Stimulated activated CD4-positive, alpha-beta T cell treated with anti-CD3 and anti-CD28 coated beads, Interleukin-2, amount 100 ng/mL, for 4 hours (primary cell): Measurements from ENCODE around the gene GRIP2.

Source experiments
- DNase-seq: peaks from one replicate; pipeline ENCODE4 v3.0.0-alpha.2; 2020; ENCODE audit warnings: low read depth

Gene GRIP2

DNA sequence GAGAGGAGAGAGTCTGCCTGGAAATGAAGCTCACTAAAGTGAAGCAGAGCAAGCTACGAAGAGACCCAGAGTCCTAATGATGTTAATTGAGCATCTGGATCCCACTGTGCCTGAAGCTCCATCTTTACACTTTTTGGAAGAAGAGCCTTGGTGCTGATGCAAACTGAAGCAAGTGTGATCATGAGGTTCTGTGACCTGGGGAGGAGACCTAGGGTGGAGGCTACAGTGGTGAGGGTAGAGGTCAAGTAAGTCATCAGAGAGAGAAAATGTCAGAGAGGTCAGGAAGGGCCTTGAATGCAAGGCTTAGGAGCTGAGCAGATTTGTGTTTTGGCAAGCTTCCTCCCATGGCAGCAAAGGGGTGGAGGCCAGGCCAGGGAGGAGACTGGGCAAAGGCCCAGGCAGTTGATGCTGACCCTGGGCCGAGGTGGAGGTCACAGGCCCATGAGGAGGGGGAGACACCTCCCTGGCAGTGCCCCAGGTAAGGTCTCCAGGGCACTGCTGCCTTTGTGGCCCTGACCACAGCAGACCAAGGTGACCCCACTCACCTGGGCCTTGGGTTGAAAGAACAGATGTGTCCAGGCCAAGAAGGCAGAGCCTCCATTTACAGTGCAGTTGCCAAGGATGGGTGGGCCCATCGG is 1.6 kb downstream of the GRIP2 start:
- DNase-seq = no peak

DNA sequence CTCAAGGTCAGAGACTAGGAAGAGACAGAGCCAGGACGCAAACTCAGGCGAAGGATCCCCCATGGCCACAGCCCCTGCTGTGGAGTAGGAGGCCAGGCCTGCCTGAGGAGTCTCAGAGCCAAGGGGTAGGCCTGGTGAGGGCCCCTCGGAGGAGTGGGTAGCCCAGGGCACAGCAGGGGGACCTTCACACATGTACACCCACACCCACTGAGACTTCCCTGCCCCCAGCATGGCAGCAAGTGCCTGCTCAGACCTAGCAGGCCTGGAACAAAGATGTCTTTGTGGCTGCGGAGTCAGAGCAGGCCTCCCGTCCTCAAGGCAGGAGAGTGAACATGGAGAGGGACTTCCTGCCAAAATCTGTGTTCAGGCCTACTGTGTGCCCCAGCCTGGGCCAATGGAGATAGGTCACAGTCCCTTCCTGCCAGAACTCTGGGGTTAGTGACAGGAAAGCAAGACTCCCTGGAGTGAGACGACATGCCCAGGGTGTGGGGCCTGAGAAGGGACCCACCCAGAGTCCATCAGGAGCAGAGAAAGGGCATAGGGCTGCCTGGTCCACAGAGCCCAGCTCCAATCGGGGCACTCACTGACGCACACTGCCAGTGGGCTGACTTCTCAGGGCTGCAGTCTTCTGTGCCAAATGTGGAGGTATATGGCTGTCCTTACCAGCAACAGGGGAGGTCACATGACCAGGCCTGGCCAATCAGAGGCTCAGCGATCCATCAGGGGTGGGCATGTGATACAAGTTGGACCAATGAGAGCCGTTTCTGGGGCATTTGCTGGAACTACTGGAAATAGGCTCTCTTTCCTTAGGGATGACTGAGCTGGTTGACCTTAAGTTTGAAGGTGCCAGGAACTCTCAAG is 2.3 kb downstream of the GRIP2 start:
- DNase-seq = no peak

DNA sequence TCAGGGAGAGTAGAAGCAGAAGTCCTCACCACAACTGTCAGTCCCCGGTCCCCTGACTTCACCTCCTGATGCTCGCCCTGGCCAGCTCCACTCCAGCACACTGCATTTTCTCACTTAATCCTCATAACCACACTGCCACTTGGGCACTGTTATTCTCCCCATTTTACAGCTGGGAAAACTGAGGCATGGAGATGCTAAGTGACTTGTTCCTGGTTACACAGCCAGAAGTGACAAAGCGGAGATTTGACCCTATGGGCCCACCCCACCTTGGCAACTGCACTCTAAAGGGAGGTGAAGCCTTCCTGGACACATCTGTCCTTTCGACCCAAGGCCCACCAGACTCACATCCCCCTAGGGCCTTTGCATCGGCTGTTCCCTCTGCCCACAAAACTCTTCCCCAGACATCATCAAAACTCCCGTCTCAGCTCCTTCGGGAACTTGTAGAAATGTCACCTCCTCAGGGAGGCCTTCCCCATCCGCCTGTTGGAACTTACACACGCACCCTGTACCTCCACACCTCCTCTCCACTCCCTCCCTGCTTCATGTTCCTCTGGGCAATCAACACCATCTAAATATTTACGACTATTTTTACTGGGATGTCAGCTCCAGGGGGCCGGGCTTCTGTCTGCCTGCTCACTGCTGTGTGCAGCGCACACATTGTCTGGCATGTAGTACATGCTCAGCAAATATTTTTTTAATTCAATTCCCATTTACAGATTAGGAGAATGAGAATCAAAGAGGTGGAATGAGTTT is 3.1 kb downstream of the GRIP2 start:
- DNase-seq = no peak

DNA sequence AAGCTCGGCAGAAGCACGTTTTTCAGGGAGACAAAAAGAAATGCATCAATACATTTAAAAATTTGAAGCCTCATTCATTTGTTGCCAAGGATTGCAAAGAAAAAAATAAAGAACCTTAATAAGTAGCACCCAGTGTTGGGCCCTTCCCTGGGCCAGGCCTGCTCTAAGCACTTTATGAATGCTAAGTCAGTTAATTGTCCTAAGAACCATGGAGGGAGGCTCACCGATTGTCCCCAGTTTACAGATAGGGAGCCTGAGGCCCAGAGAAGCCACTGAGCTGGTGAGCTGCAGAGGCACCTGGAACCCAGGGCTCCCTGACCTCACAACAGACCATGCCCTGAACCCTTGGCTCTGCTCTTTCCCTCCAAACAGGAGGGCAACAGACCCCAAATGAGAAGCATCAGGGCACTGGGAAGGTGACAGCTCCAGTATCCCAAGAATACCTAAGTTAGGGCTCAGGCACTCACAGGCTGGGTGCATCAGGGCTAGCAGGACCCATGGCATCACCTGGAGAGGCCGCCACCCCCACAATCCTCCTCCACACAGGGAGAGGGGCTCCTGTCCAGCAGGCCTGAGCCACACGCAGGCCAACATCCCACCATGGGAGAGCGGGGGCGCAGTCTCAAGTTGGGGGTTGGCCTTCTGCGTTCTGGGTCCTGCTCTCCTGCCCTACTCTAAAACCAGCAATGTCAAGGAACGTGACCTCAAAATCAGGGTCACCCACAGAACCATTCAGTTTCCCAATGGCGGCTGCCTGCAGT is 3.9 kb downstream of the GRIP2 start:
- no peak for DNase-seq

DNA sequence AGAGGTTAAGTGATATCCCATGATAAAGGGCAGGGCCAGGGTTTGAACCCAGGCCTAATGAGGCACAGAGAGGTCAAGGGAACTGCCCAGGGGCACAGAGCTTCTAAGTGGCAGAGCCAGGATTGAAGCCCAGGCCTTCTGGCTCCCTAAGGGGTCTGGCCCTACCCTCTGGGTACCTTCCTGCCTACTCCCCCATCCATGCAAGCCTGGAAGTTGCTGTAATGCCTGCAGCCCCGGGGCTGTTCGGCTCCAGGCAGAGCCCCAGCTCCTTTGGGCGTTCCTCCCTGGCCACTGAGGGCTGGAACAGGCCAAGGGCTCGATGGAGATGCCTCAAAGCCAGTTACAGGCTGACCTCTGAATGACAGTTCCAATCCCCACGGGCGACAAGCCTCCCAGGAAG is 4.5 kb downstream of the GRIP2 start:
- DNase-seq = no peak

DNA sequence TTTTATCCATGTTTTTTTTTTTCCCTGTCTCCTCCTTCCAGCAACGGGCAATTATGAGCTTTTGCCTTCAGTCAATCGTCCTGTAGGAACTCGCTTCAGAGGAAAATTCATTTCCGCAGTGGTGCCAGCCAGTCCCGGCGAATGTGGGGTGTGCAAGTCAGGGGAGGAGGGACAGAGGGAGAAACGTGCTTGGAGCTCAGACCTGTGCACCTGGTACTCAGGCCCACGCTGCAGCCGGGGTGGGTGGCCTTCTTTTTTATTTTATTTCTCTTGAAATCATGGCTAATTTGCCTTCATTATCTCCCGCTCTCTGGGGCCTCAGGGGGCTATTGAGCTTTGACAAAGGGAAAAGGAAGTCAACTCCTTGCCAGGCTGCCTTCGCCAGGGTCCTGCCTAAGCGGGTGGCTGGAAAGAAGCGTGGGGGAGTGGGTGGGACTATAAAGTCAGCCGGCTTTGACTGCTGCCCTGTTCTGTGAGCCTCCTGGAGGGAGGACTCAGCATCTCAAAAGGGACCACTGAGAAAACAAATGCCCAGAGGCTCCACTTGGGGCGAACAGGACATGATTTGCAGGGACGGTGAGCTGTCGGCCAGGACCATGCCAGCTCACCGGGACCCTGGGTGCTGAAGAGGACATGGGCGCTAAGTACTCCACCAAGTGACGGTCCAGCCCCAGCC is 5.5 kb downstream of the GRIP2 start:
- no peak for DNase-seq

DNA sequence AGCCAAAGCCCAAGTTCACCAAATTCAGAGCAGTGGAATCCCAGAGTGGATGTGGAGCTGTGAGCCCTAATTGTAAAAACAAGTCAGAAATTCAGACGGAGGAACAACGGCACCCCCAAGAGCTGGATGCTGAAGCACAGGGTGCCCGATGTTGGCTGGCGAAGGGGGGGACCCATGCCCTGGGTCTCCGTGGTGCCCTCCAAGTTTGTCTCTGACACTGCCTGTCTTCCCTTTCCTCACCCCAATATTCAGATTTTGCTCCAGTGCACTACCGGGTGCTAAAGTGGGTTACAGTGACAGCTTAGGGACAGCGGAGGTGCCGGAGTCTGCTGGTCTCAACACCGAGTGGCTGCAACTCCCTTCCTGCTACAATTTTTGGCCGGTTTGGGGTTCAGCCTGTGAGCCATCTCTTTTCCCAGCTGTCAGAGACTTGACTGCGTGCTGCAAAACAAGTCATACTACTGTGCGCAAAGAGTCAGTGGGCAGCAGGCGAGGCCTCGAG is 6.6 kb downstream of the GRIP2 start:
- no peak for DNase-seq

DNA sequence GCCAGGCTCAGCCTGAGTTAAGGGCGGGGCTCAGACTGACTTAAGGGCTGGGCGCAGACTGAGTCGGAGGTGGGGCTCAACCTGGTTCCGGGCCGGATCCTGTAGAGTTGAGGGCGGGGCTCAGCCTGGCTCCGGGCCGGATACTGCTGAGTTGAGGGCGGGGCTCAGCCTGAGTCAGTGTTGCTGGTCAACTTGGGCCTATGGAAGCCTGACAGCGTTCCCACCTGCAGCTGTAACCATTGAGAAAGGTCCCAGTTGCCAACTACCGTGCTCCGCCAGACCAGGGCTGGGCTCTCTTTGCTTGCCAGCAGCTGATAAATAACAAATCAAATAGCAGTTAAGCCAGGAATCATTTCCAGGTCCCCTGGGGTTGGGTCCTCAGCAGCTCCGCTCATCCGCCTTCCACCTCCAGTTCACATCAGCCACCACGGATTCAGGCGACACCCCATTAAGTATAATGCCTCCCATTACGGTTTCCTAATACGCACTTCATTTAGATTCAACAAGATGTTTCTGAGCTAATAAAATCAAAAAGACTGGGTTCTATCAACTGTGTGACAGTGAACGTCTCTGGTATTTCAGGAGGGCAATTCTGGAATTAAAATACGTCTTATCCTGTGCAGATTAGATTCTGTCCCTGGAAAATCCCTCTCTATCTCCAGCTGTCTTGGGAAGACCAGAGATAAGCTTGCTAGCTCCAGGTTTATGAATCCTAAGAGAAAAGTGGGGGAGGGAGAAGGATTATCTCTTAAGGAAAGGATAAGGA is 7.3 kb downstream of the GRIP2 start:
- DNase-seq = no peak

DNA sequence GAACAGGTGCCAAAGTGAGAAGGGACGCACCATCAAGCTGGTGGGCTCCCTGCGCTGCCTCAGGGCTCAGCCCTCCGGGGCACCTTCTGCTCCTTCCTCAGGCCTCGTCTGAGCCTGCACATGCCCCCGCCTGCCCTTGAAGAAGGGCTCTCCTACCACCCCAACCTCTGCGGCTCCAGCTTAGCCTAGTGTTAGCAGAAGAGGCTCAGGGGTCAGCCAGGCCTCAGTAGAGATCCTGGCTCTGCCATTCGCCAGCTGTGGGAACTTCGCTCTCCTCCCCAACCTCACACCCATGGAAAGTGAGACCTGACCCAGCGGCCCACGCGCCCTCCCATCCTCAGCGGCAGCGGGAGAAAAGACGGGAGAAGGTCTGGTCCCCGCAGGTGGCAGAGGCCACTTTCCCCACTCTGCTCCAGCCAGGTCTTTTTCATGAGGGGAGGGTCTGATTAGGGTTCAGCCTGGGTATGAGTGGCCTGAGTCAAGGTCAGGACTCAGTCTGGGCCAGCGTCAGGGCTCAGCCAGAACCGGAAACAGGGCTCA is 8.2 kb downstream of the GRIP2 start:
- no peak for DNase-seq

DNA sequence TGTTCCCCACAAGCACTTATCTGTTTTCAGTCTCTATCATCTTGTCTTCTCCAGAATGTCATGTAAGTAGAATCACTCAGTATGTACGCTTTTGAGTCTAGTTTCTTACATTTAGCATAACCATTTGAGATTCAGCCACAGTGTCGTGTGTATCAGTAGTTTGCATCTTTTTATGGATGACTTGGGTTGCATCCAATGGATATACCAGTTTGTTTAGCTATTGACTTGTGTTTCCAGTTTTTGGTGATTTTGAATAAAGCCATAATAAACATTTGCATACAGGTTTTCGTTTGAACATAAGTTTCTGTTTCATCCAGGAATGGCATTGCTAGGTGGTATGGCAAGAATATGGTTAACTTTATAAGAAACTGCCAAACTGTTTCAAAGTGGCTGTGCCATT is 12.1 kb downstream of the GRIP2 start:
- DNase-seq = no peak

DNA sequence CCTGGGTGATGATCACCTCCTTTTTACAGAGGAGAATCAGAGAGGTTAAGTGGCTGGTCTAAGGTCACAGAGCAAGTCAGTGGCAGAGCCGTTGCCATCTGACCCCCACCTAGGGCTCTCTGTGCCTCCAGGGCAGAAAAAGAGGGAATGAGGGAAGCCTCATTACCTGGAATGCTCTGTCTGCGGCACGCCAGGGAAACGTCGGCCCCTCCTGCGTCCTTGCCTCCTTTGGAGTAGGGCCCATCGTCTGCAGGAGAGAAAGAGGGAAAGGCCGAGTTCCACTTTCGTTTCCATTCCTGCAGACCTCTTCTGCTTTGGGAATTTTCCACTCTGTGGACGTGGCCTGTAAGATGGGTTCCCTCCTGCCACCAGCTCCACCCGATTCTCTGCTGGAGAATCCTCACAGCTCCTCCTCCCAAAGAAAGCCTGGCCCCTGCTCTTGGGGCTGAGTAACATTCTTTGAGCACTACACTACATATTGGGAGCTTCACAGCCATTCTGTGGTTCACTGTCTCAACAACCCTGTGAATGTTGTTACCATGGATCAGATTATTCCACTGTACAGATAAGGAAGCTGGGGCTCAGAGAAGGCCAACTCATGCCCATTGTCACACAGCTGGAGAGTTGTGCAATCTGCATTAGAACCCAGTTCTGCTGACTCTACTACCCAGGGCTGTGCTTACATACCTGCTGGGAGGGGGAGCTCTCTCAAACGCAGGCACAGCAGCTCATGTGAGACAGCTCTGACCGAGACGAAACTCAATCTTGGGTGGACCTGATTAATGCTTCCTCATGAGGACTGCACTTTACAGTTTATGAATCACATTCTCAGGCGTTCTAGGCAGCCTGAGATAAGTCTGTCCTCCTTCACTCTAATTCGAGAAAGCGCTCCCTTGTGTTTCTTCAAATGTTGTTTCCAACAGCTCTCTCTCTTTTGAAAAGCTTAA is 14.2 kb downstream of the GRIP2 start:
- no peak for DNase-seq

DNA sequence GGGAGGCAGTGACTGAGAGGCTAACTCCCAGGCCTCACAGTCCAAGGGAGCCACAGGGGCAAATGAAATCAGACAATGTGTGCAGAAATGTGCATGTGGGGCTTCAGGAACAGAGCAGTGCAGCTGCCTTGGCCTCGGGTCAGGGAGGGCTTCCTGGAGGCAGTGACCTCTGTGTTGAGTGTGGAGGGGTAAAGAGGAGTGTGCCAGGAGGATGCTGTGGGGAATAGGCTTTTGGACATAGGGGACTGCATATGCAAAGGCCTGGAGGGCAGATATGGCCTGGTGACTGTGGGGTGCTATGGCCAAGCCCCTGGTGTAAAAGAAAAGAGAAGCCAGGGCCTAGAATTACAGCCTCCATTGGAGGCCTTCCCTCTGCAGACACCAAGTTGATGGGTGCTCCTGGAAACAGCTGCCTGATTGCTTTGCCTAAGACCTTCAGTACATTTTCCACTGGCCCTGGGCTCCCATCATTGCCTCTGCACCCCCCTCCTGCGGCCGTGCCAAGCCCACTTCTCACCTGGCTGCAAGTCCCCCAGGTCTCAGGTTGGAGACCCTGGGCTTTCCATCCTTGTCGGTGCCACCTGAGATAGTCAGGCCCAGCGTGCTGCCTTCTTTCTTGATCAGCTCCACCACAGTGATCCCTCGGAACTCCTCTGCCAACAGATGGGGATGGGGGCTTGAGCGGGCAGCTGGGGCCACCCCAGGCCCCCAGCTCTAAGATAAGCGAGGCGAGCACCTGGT is 15.1 kb downstream of the GRIP2 start:
- DNase-seq = no peak

DNA sequence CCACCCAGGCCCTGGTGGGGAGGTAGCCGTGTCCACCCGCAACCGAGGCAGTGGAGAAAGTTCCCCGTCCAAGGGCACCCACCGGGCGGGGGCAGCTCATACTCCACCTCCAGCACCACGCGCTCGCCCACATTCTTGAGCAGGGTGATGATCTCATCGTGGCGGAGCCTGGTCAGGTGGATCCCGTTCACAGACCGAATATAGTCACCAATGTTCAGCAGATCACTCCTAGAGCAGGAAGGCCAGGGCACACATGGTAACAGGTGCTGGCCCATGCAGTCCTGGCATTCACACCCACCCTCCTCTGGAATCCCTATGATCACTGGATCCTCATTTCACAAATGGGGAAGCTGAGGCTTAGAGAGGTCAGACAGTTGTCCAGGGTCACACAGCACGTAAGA is 15.8 kb downstream of the GRIP2 start:
- DNase-seq = no peak

DNA sequence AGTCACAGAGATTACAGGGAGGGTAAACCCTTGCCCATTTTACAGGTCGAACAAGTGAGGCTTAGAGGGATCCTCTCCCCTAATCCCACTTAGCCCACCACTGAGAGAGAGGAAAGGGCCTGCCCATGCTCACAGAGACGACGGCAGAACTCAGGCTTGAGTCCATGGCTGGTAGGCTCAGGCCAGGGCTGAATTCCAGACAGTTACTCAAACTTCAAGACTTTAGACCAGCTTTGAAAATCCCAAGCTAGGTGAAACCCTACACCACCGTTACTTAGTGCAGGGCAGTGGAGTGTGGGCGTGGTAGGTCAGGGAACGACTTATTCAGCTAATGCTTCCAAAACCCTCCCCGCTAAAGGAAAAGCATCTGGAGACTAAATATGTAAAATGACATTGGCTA is 16.4 kb downstream of the GRIP2 start:
- no peak for DNase-seq

DNA sequence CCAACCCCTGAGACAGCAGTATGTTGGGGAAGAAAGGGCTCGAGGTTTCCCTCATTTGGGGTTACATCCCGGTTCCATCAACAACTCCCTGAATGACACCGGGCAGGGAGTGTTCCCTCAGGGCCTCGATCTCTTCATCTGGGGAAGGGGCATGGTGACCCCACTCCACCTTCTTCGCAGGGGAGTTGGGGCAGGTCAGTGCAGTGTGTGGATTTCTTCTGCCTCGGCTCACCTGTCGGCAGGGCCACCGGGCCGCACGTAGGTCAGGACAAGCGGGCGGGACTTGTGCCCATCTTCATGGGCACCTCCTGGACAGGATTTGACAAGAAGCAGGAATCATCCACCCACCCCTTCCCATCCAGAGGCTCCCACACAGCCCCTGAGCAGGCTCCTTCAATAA is 17.4 kb downstream of the GRIP2 start:
- DNase-seq = no peak

DNA sequence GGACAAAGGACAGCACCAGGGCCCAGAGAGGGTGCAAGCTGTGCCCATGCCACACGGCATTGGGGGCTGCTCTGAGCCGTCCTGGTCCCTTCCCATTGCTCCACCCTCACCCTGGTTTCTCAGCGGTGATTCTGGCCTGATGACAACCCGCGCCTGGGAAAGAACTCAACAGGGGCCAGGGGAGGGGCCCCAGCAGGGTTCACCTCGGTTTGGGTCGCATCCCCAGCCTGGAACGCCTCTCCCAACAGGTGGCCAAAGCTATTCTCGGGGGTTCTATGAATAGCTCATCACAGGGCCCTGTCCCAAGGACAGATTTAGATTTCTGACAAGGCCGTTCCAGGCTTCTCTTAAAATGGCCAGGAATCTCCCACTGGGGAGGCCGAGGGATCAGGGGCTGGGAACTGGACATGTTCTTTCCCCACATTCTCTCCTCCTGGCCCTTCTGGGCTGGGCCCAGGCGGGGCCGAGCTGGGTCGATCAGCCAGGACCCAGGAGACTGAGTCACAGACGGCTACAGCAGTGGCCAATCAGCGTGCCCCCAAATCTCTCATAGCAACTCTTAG is 17.9 kb downstream of the GRIP2 start:
- no peak for DNase-seq

DNA sequence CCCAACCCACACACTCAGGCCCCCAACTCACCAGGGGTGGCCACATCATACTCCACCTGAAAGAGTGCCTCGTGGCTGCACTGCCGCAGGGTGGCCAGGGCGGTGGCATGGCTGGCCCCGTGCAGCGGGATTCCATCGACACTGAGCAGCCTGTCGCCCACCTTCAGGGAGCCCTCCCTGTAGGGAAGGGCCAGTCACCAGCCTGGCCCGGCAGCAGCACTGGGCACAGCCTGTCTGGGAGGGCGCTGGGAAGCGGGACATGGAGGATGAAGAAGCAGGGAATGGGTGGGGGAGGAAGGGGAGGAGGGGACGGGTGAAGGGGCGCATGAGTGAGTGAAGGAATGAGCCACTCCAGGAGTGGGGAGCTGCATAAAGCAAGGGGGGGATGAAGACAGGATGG is 18.5 kb downstream of the GRIP2 start:
- no peak for DNase-seq

DNA sequence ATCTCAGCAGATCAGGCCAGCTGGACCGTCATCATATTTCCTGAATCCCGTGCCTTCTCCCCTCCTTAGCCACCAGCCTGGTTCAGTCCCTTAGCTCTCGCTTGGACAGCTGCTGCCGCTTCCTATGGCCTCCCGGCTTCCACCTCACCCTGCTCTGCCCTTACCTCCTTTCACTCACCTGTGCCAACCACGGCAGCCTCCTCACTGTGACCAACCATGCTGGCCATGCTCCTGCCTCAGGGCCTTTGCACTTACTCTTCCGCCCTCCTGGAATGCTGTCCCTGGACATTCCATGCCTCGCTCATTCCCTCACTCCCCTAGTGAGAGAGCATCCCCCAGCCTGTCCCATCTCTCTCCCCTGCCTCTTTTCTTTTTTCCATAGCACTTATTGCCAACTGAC is 19.2 kb downstream of the GRIP2 start:
- no peak for DNase-seq
